ENCODE measurements around the gene DNASE1L3. TPM values are rescaled to one million over a fixed set of nuclear protein-coding genes. Genes with fewer than 3 reads are reported as not detected.

DNASE1L3 gene
- total and polyA plus RNA-seq, 2 of the 13 experiments (the other 11 are each of a cell fraction or from before 2014, with no cell fraction given): 0.86 to 1.7 TPM

- TF ChIP-seq MAFG (CRISPR knock-in tag; IDR thresholded peaks at IDR 0.05) (no peak), ZNF747 (CRISPR knock-in tag; IDR thresholded peaks at IDR 0.05; ENCODE audit: borderline replicate concordance) (no peak), PHF20 (CRISPR knock-in tag; IDR thresholded peaks at IDR 0.05) (peak; percentile 25; the same call in 1 of the 2 replicates), ZSCAN30 (CRISPR knock-in tag; IDR thresholded peaks at IDR 0.05) (no peak), SOX6 (IDR thresholded peaks at IDR 0.05) (no peak), SOX6 (CRISPR knock-in tag; IDR thresholded peaks at IDR 0.05) (peak; percentile 80), ASH2L (IDR thresholded peaks at IDR 0.05; ENCODE audit: insufficient read length, low read depth, low read length) (peak; percentile 23), ZBTB14 (CRISPR knock-in tag; IDR thresholded peaks at IDR 0.05) (0 out of 2 replicates have a peak, but pooled peaks have one; percentile 16), SATB2 (CRISPR knock-in tag; IDR thresholded peaks at IDR 0.05) (no peak), CBX1 (IDR thresholded peaks at IDR 0.05; ENCODE audit: low read depth) (peak; percentile 46), PAF1 (CRISPR knock-in tag; IDR thresholded peaks at IDR 0.05) (no peak), FOXM1 (CRISPR knock-in tag; IDR thresholded peaks at IDR 0.05) (no peak), TERF1 (CRISPR knock-in tag; IDR thresholded peaks at IDR 0.05) (no peak), ZNF484 (CRISPR knock-in tag; IDR thresholded peaks at IDR 0.05; ENCODE audit: borderline replicate concordance, low read depth) (no peak), GTF3A (CRISPR knock-in tag; conservative IDR thresholded peaks at IDR 0.05) (0 out of 2 replicates have a peak, but pooled peaks have one; percentile 24), MATR3 (CRISPR knock-in tag; IDR thresholded peaks at IDR 0.05) (no peak), ZBTB33 (CRISPR knock-in tag; IDR thresholded peaks at IDR 0.05) (no peak), ZNF17 (CRISPR knock-in tag; IDR thresholded peaks at IDR 0.05) (no peak), BHLHE40 (IDR thresholded peaks at IDR 0.05; ENCODE audit: low read length) (no peak), HDAC1 (CRISPR knock-in tag; IDR thresholded peaks at IDR 0.05) (peak; percentile 78), NFYB (CRISPR knock-in tag; IDR thresholded peaks at IDR 0.05) (0 out of 2 replicates have a peak, but pooled peaks have one; percentile 11), ZFX (CRISPR knock-in tag; IDR thresholded peaks at IDR 0.05; ENCODE audit: low read depth) (peak; percentile 66; the same call in 1 of the 2 replicates), ZKSCAN8 (CRISPR knock-in tag; IDR thresholded peaks at IDR 0.05; ENCODE audit: borderline replicate concordance) (no peak), SALL1 (CRISPR knock-in tag; IDR thresholded peaks at IDR 0.05) (peak; percentile 72), ZFP90 (CRISPR knock-in tag; IDR thresholded peaks at IDR 0.05; ENCODE audit: borderline replicate concordance) (peak; percentile 71; the same call in 1 of the 2 replicates), FOXA3 (CRISPR knock-in tag; IDR thresholded peaks at IDR 0.05) (peak; percentile 66; the same call in 1 of the 2 replicates), ZBTB37 (CRISPR knock-in tag; IDR thresholded peaks at IDR 0.05) (peak; percentile 53)
Observed at GRCh38 chr3:58173669-58174398, 36.9 kb downstream of the DNASE1L3 start (continued).
